Measurements from ENCODE around the gene PKP3.
"Not testable (repeated sequence)": the region's sequence is repeated elsewhere in the genome, so short reads cannot be mapped to it uniquely, and the experiment has no call there.

PKP3 gene

GRCh38 chr11:375065-376025 is 18.7 kb upstream of the PKP3 start:
- DNase-seq: peak in 1 of 10 donors; percentile 74
- intact Hi-C loops (cut with DNase I): no loop called here

GRCh38 chr11:376531-377173 is 17.4 kb upstream of the PKP3 start:
- DNase-seq: peak in 1 of 10 donors; percentile 85
- intact Hi-C loops (cut with DNase I): no loop called here

GRCh38 chr11:377174-377865 is 16.7 kb upstream of the PKP3 start:
- DNase-seq: peak in 3 of 10 donors; percentile 27 to 83 (median 73)
- intact Hi-C loops (cut with DNase I): no loop called here

- DNase-seq: peak in 2 of 10 donors; percentile 29 to 72
- intact Hi-C loops (cut with DNase I): no loop called here
Measured at GRCh38 chr11:377883-378500, 16.0 kb upstream of the PKP3 start.

GRCh38 chr11:379205-380094 is 14.6 kb upstream of the PKP3 start:
- peak in 6 of 10 donors; percentile 43 to 93 (median 71) for DNase-seq
- intact Hi-C loops (cut with DNase I): no loop called here

- intact Hi-C loops (cut with DNase I): no loop called here
- DNase-seq: peak in 3 of 10 donors; percentile 22 to 67 (median 49)
Measured at GRCh38 chr11:380095-380480, 13.9 kb upstream of the PKP3 start.

GRCh38 chr11:380491-380890 is 13.5 kb upstream of the PKP3 start:
- DNase-seq: peak in 3 of 10 donors; percentile 25 to 80 (median 68)

GRCh38 chr11:380996-381395 is 13.0 kb upstream of the PKP3 start:
- DNase-seq: peak in 2 of 10 donors; percentile 25 to 57
- intact Hi-C loops (cut with DNase I): no loop called here

More at GRCh38 chr11:380491-380890, 13.5 kb upstream of the PKP3 start:
- intact Hi-C loops (cut with DNase I): no loop called here

- DNase-seq: peak in 3 of 10 donors; percentile 19 to 65 (median 55)
- intact Hi-C loops (cut with DNase I): no loop called here
Measured at GRCh38 chr11:381501-382072, 12.4 kb upstream of the PKP3 start.

- intact Hi-C loops (cut with DNase I): no loop called here
- DNase-seq: peak in 1 of 10 donors; percentile 80
Measured at GRCh38 chr11:382081-382629, 11.9 kb upstream of the PKP3 start.

- intact Hi-C loops (cut with DNase I): no loop called here
Measured at GRCh38 chr11:383431-383830, 10.6 kb upstream of the PKP3 start.

GRCh38 chr11:384511-384910 is 9.5 kb upstream of the PKP3 start:
- intact Hi-C loops (cut with DNase I): no loop called here
- DNase-seq: peak in 1 of 10 donors; percentile 84

More at GRCh38 chr11:383431-383830, 10.6 kb upstream of the PKP3 start:
- DNase-seq: no peak

GRCh38 chr11:385594-386351 is 8.2 kb upstream of the PKP3 start:
- intact Hi-C loops (cut with DNase I): no loop called here

GRCh38 chr11:386483-386882 is 7.5 kb upstream of the PKP3 start:
- intact Hi-C loops (cut with DNase I): no loop called here
- DNase-seq: no peak

More at GRCh38 chr11:385594-386351, 8.2 kb upstream of the PKP3 start:
- peak in 1 of 10 donors; percentile 67 for DNase-seq

GRCh38 chr11:387193-387793 is 6.7 kb upstream of the PKP3 start:
- intact Hi-C loops (cut with DNase I): no loop called here
- DNase-seq: no peak

GRCh38 chr11:389369-389768 is 4.6 kb upstream of the PKP3 start:
- DNase-seq; intact Hi-C loops (cut with DNase I): not testable (repeated sequence)

- intact Hi-C loops (cut with DNase I): no loop called here
- DNase-seq: no peak
Measured at GRCh38 chr11:390175-390574, 3.8 kb upstream of the PKP3 start.
